Stomach (tissue), 9 donors: ENCODE measurements around the gene GTSE1. TPM values are rescaled to one million over a fixed set of nuclear protein-coding genes. Genes with fewer than 3 reads are reported as not detected.

ENCODE experiments used
- DNase-seq, 2 donors: peaks; one replicate each; pipeline versions ENCODE4 v3.0.0 to v3.0.0-alpha.2; 2013 to 2019
- H3K27ac ChIP-seq, 5 donors: fragments of 200-600 bp in 4 of 5; sonication (generic) in 4 of 5; one replicate each; pipeline ENCODE4 v1.5.1; 2013 to 2019; ENCODE audit warnings: mild to moderate bottlenecking in 1 of 5, moderate library complexity in 1 of 5
- H3K27me3 ChIP-seq, 3 donors: fragments of 200-600 bp; sonication (generic); one replicate each; pipeline ENCODE4 v1.5.1; 2017 to 2019; ENCODE audit warnings: mixed run types in 1 of 3
- H3K36me3 ChIP-seq, 4 donors: fragments of 200-600 bp; sonication (generic); 1 replicate in 3 of 4; 2 replicates in 1 of 4; pipeline ENCODE4 v1.5.1; 2016 to 2019
- H3K4me1 ChIP-seq, 4 donors: fragments of 200-600 bp; sonication (generic); one replicate each; pipeline ENCODE4 v1.5.1; 2016 to 2019
- H3K4me3 ChIP-seq, 4 donors: fragments of 200-600 bp; sonication (generic) in 3 of 4; one replicate each; pipeline ENCODE4 v1.5.1; 2016 to 2019; ENCODE audit warnings: mild to moderate bottlenecking in 1 of 4
- H3K9me3 ChIP-seq, 4 donors: fragments of 200-600 bp; sonication (generic); one replicate each; pipeline ENCODE4 v1.5.1; 2016 to 2019
- EP300 ChIP-seq: sonication (generic); formaldehyde crosslinking; IDR thresholded peaks from one replicate; pipeline ENCODE4 v1.6.1; 2017; ENCODE audit warnings: antibody characterized with exemption
- POLR2A ChIP-seq, 4 donors: fragments of 450-650 bp; IDR thresholded peaks; one replicate each; pipeline ENCODE4 v1.6.1; 2016; ENCODE audit warnings: antibody characterized with exemption in 4 of 4, control low read depth in 2 of 4, mild to moderate bottlenecking in 1 of 4, moderate library complexity in 1 of 4
- POLR2AphosphoS5 ChIP-seq, 3 donors: sonication (generic); formaldehyde crosslinking; IDR thresholded peaks; one replicate each; pipeline ENCODE4 v1.6.1; 2016; ENCODE audit warnings: antibody characterized with exemption in 3 of 3
- WGBS, 5 donors: extraction: QIAGEN DNeasy Blood & Tissue Kit in 3 of 5; methylation state at CpG; one replicate each; pipeline versions ENCODE4 v1.1.5 to v1.1.7; 2013 to 2018; 5-methylcytosine and 5-hydroxymethylcytosine counted together
- intact Hi-C: fragments of 100-400 bp; cut with DNase I; formaldehyde crosslinking; loops from one replicate; pipeline ENCODE4 v1.15.1; 2023; ENCODE audit warnings: low total_unique reads
- polyA plus RNA-seq, 3 donors: library from polyadenylated mRNA; stranded (reverse); fragments of 200-250 nt; gene quantifications; one replicate each; pipeline ENCODE4 v1.2.3, GENCODE V29; 2013
- total RNA-seq, 5 donors: library from RNA; depleted of rRNA; stranded (reverse); fragments of >200 nt; gene quantifications; one replicate each; pipeline versions ENCODE4 v1.1.0 to v1.2.3, GENCODE V29; 2014 to 2016
- TF ChIP-seq, protein P1 (sequence below), 7 experiments: fragments of 450-650 bp in 4 of 7; fragments of 200-600 bp in 3 of 7; sonication (generic) in 3 of 7; IDR thresholded peaks; one replicate each; pipeline ENCODE4 v1.5.1; 2016 to 2019; ENCODE audit warnings: antibody characterized with exemption in 7 of 7, control low read depth in 2 of 7, mild to moderate bottlenecking in 1 of 7
- donor health status: healthy with polysubstance abuse.
- donor health status: Bipolar disorder and iron deficiency.
- donor health status: healthy.

The GTSE1 gene
- total and polyA plus RNA-seq, 8 donors: 1.1 to 64.0 (median 4.2) TPM

GRCh38 chr22:46380069-46380468, 83.4 kb downstream of the GTSE1 start:
- 42 to 69% (median 55%) methylated on average over 15 to 19 of the region's 19 CpGs for WGBS, 5 donors
- intact Hi-C loops: no loop called here
- no peak for DNase-seq
- no peaks in the 10 kb centered on the region for H3K27me3 ChIP-seq
- H3K27ac ChIP-seq: peak overlapping the region; percentile 79 to 88 (median 84)
- TF ChIP-seq, protein P1, sequence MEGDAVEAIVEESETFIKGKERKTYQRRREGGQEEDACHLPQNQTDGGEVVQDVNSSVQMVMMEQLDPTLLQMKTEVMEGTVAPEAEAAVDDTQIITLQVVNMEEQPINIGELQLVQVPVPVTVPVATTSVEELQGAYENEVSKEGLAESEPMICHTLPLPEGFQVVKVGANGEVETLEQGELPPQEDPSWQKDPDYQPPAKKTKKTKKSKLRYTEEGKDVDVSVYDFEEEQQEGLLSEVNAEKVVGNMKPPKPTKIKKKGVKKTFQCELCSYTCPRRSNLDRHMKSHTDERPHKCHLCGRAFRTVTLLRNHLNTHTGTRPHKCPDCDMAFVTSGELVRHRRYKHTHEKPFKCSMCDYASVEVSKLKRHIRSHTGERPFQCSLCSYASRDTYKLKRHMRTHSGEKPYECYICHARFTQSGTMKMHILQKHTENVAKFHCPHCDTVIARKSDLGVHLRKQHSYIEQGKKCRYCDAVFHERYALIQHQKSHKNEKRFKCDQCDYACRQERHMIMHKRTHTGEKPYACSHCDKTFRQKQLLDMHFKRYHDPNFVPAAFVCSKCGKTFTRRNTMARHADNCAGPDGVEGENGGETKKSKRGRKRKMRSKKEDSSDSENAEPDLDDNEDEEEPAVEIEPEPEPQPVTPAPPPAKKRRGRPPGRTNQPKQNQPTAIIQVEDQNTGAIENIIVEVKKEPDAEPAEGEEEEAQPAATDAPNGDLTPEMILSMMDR (IDR thresholded peaks at IDR 0.05): no peak
- TF ChIP-seq POLR2AphosphoS5 (IDR thresholded peaks at IDR 0.05) (no peak), POLR2A (IDR thresholded peaks at IDR 0.05) (no peak), EP300 (no peak)
- H3K4me1 ChIP-seq: peaks cover 35 to 50% (median 43%) of the 10 kb centered on the region in 4 donors
- H3K36me3 ChIP-seq: peaks cover 0 to 7% (median 0%) of the 10 kb centered on the region in 4 donors
- peaks cover 5 to 10% (median 7%) of the 10 kb centered on the region in 4 donors for H3K9me3 ChIP-seq
- peak overlapping the region in 1 of 4 donors; percentile 8 for H3K4me3 ChIP-seq

Other genes with a start within 250 kb of the GTSE1 start
- 10 to 100 TPM in 4 of 5 donors, 1 to 10 TPM in 1; 8.2 to 28.8 (median 19.4) TPM for gene PPARA, start 146.3 kb upstream of the GTSE1 start, total RNA-seq
- gene PPARA, start 146.3 kb upstream of the GTSE1 start, polyA plus RNA-seq: 1 to 10 TPM; 3.4 to 8.6 (median 5.3) TPM
- 10 to 100 TPM in 3 of 5 donors, 1 to 10 TPM in 1, not detected in 1; 7.2 to 24.6 (median 12.7) TPM for gene CDPF1, start 46.6 kb upstream of the GTSE1 start, total RNA-seq
- gene CDPF1, start 46.6 kb upstream of the GTSE1 start, polyA plus RNA-seq: 10 to 100 TPM in 2 of 3 donors, 1 to 10 TPM in 1; 9.7 to 12.1 (median 11.6) TPM
- gene PKDREJ, start 33.5 kb upstream of the GTSE1 start, total RNA-seq: under 1 TPM in 1 of 5 donors, not detected in 4; under 0.01 TPM
- gene PKDREJ, start 33.5 kb upstream of the GTSE1 start, polyA plus RNA-seq: under 1 TPM in 2 of 3 donors, not detected in 1; 0.06 to 0.10 TPM
- gene TTC38, start 28.9 kb upstream of the GTSE1 start, total RNA-seq: 100 to 1,000 TPM in 2 of 5 donors, 10 to 100 TPM in 3; 35.2 to 411 (median 88.8) TPM
- gene TTC38, start 28.9 kb upstream of the GTSE1 start, polyA plus RNA-seq: 10 to 100 TPM; 20.0 to 36.4 (median 22.7) TPM
- 100 to 1,000 TPM in 1 of 5 donors, 10 to 100 TPM in 4; 47.9 to 114 (median 68.8) TPM for gene TRMU, start 38.8 kb downstream of the GTSE1 start, total RNA-seq
- gene TRMU, start 38.8 kb downstream of the GTSE1 start, polyA plus RNA-seq: 10 to 100 TPM; 23.8 to 30.0 (median 28.0) TPM
- 10 to 100 TPM in 4 of 5 donors, under 1 TPM in 1; 0.29 to 78.2 (median 29.8) TPM for gene CELSR1, start 240.8 kb downstream of the GTSE1 start, total RNA-seq
- gene CELSR1, start 240.8 kb downstream of the GTSE1 start, polyA plus RNA-seq: 10 to 100 TPM in 1 of 3 donors, 1 to 10 TPM in 2; 1.8 to 15.7 (median 4.6) TPM